ENCODE data around the gene BTBD8. TPM values are rescaled to one million over a fixed set of nuclear protein-coding genes. Genes with fewer than 3 reads are reported as not detected.

Gene BTBD8
- polyA plus RNA-seq, 1 donor from 2014 or later = 38.6 TPM

DNA sequence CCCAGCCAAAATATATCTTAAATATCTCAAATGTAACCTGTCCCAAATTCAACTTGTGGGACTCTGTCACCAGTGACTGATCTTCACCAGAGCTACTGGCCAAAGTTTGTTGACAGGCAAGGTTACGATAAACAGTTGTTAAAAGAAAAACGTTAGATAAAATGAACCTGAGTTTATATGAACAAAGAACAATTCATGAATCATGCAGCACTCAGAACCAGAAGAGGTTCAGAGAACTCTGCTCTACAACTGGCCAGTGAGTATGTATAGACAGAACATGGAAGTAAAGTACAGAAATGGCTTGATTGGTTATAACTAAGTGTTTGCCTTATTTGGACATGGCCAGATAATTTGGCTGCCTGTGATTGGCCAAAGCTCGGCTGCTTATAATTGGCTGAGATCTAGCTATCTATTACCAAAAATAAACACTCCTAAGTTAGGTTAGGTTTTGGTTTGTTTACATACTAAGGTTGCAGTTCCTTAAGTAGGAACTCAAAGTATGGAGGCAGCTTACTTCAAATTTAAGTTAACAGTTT is 25.5 kb downstream of the BTBD8 start:
- no peaks in the 10 kb centered on the region for H3K27me3 ChIP-seq (ENCODE audit: insufficient read depth, low read depth, low read length)
- H3K9me2 ChIP-seq (ENCODE audit: insufficient read depth, low read length) = no peaks in the 10 kb centered on the region
- no peak overlapping the region for H2AFZ ChIP-seq (ENCODE audit: low read depth, low read length)
- H3K79me2 ChIP-seq (replicated peaks; ENCODE audit: insufficient read depth, low read length) = no peaks in the 10 kb centered on the region
- H3K4me2 ChIP-seq (ENCODE audit: low read length) = no peak overlapping the region
- no peaks in the 10 kb centered on the region for H3F3A ChIP-seq (ENCODE audit: insufficient read depth, low read length, poor library complexity, severe bottlenecking)
- H3K9ac ChIP-seq (ENCODE audit: low read length) = no peak overlapping the region
- no peak overlapping the region for H3K27ac ChIP-seq (ENCODE audit: low read length)
- TF ChIP-seq, protein P1, sequence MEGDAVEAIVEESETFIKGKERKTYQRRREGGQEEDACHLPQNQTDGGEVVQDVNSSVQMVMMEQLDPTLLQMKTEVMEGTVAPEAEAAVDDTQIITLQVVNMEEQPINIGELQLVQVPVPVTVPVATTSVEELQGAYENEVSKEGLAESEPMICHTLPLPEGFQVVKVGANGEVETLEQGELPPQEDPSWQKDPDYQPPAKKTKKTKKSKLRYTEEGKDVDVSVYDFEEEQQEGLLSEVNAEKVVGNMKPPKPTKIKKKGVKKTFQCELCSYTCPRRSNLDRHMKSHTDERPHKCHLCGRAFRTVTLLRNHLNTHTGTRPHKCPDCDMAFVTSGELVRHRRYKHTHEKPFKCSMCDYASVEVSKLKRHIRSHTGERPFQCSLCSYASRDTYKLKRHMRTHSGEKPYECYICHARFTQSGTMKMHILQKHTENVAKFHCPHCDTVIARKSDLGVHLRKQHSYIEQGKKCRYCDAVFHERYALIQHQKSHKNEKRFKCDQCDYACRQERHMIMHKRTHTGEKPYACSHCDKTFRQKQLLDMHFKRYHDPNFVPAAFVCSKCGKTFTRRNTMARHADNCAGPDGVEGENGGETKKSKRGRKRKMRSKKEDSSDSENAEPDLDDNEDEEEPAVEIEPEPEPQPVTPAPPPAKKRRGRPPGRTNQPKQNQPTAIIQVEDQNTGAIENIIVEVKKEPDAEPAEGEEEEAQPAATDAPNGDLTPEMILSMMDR (IDR thresholded peaks at IDR 0.05; ENCODE audit: poor library complexity, severe bottlenecking) = no peak
- TF ChIP-seq EP300 (conservative IDR thresholded peaks at IDR 0.05; ENCODE audit: poor library complexity, severe bottlenecking) = no peak
- no peak for TF ChIP-seq RAD21 (conservative IDR thresholded peaks at IDR 0.05)
- no peak for TF ChIP-seq TAF1 (IDR thresholded peaks at IDR 0.05; ENCODE audit: low read depth)
- no peak for TF ChIP-seq POLR2AphosphoS5 (IDR thresholded peaks at IDR 0.05)
- TF ChIP-seq, protein P2, sequence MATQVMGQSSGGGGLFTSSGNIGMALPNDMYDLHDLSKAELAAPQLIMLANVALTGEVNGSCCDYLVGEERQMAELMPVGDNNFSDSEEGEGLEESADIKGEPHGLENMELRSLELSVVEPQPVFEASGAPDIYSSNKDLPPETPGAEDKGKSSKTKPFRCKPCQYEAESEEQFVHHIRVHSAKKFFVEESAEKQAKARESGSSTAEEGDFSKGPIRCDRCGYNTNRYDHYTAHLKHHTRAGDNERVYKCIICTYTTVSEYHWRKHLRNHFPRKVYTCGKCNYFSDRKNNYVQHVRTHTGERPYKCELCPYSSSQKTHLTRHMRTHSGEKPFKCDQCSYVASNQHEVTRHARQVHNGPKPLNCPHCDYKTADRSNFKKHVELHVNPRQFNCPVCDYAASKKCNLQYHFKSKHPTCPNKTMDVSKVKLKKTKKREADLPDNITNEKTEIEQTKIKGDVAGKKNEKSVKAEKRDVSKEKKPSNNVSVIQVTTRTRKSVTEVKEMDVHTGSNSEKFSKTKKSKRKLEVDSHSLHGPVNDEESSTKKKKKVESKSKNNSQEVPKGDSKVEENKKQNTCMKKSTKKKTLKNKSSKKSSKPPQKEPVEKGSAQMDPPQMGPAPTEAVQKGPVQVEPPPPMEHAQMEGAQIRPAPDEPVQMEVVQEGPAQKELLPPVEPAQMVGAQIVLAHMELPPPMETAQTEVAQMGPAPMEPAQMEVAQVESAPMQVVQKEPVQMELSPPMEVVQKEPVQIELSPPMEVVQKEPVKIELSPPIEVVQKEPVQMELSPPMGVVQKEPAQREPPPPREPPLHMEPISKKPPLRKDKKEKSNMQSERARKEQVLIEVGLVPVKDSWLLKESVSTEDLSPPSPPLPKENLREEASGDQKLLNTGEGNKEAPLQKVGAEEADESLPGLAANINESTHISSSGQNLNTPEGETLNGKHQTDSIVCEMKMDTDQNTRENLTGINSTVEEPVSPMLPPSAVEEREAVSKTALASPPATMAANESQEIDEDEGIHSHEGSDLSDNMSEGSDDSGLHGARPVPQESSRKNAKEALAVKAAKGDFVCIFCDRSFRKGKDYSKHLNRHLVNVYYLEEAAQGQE (IDR thresholded peaks at IDR 0.05; ENCODE audit: borderline replicate concordance) = no peak
- H3K36me3 ChIP-seq (ENCODE audit: insufficient read depth, low read length) = no peaks in the 10 kb centered on the region
- no peaks in the 10 kb centered on the region for H3K9me3 ChIP-seq (ENCODE audit: low read length)
- no peak overlapping the region for H3K4me3 ChIP-seq (ENCODE audit: low read length)
- H4K20me1 ChIP-seq (ENCODE audit: insufficient read depth) = no peaks in the 10 kb centered on the region

DNA sequence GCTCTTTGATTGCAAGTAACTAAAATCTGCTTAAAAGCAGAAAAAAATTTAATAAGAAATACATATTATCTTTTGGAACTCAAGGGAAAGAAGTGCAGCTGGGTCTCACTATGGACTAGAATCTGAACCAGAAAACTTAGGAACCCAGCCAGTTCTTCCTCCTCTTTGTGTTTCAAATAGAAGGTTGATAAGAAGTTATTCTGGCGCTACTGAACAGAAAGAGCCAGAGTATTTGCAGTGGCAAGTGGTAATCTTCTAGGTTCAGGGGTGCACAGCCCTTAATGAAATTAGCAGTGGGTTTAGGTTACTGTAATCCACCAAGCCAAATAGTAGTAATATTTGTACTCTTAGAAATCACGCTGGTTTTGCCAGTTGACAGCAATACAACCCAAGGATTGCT is 28.5 kb downstream of the BTBD8 start:
- H4K20me1 ChIP-seq (ENCODE audit: insufficient read depth) = no peaks in the 10 kb centered on the region
- no peak overlapping the region for H3K4me3 ChIP-seq (ENCODE audit: low read length)
- no peaks in the 10 kb centered on the region for H3K9me2 ChIP-seq (ENCODE audit: insufficient read depth, low read length)
- H3K79me2 ChIP-seq (replicated peaks; ENCODE audit: insufficient read depth, low read length) = no peaks in the 10 kb centered on the region
- H3K27ac ChIP-seq (ENCODE audit: low read length) = no peak overlapping the region
- H3K9me3 ChIP-seq (ENCODE audit: low read length) = no peaks in the 10 kb centered on the region
- H3K9ac ChIP-seq (ENCODE audit: low read length) = no peak overlapping the region
- H3K27me3 ChIP-seq (ENCODE audit: insufficient read depth, low read depth, low read length) = no peaks in the 10 kb centered on the region
- H2AFZ ChIP-seq (ENCODE audit: low read depth, low read length) = no peak overlapping the region
- TF ChIP-seq RAD21 (conservative IDR thresholded peaks at IDR 0.05) (no peak), MXI1 (conservative IDR thresholded peaks at IDR 0.05; ENCODE audit: poor library complexity, severe bottlenecking) (no peak), EZH2 (IDR thresholded peaks at IDR 0.05; ENCODE audit: borderline replicate concordance, insufficient read depth, low read length, poor library complexity, severe bottlenecking) (no peak)
- TF ChIP-seq, protein P2 (IDR thresholded peaks at IDR 0.05; ENCODE audit: borderline replicate concordance) = no peak
- TF ChIP-seq, protein P1 (IDR thresholded peaks at IDR 0.05; ENCODE audit: poor library complexity, severe bottlenecking) = no peak
- no peaks in the 10 kb centered on the region for H3F3A ChIP-seq (ENCODE audit: insufficient read depth, low read length, poor library complexity, severe bottlenecking)
- no peaks in the 10 kb centered on the region for H3K36me3 ChIP-seq (ENCODE audit: insufficient read depth, low read length)
- no peak overlapping the region for H3K4me2 ChIP-seq (ENCODE audit: low read length)

Data from neural cell (in vitro differentiated cells).